HepG2 (cell line): ENCODE results near the gene GALC. TPM values are rescaled to one million over a fixed set of nuclear protein-coding genes. Genes with fewer than 3 reads are reported as not detected.

ENCODE experiments used
- ATAC-seq: fragments of 200-7000 bp; cut with Tn5 transposase; 3 replicates; pipeline ENCODE4 v1.9.1; 2020; ENCODE audit warnings: mild to moderate bottlenecking, moderate library complexity
- BruUV-seq: library from RNA; stranded (reverse); fragments of 400-500 nt; replicated peaks from 2 replicates; lab custom pipeline; 2021; lab: Mats Ljungman, UMichigan
- CTCF ChIA-PET: fragments of 300-600 bp; formaldehyde crosslinking; extraction: SDS; loops from one replicate; lab custom pipeline; 2021; ENCODE audit warnings: low total read pairs, inconsistent platforms, low intra/inter-chr PET ratio; lab: Yijun Ruan, JAX
- POLR2A ChIA-PET: fragments of 350-600 bp; sonication (Branson Sonifier 250); formaldehyde crosslinking; loops from one replicate; lab custom pipeline; 2020; ENCODE audit warnings: antibody characterized with exemption, inconsistent platforms; lab: Yijun Ruan, JAX
- DNase-seq: peaks from one replicate; pipeline ENCODE4 v3.0.0-alpha.2; 2015; ENCODE audit warnings: low spot score
- FAIRE-seq: peaks from 3 replicates; lab custom pipeline; 2011; peaks lifted over from hg19 to GRCh38; lab: Jason Lieb, UNC
- H2AFZ ChIP-seq: one replicate; pipeline ENCODE4 v1.6.1; 2011; ENCODE audit warnings: low read length, inconsistent platforms
- H3K27ac ChIP-seq: fragments of 300-600 bp; 3 replicates; pipeline ENCODE4 v1.8.0; 2011; ENCODE audit warnings: mixed run types, mild to moderate bottlenecking, mixed read lengths, low read length, inconsistent platforms; ENCODE audit not compliant: insufficient read depth; ENCODE audit errors: extremely low read length
- H3K27me3 ChIP-seq, 2 experiments: fragments of 200-600 bp in 1 of 2; 2 replicates in 1 of 2; 3 replicates in 1 of 2; pipeline versions ENCODE4 v1.6.0 to v1.8.0; 2011; ENCODE audit warnings: low read length in 2 of 2, mild to moderate bottlenecking in 2 of 2, moderate library complexity in 2 of 2, inconsistent platforms in 1 of 2; ENCODE audit not compliant: insufficient read depth in 2 of 2, control insufficient read depth in 1 of 2
- H3K36me3 ChIP-seq, 2 experiments: fragments of 200-600 bp in 1 of 2; replicated peaks in 1 of 2; 2 replicates in 1 of 2; 3 replicates in 1 of 2; pipeline versions ENCODE4 v1.5.1 to v1.8.0; 2011; ENCODE audit warnings: low read length in 2 of 2, inconsistent platforms in 1 of 2; ENCODE audit not compliant: insufficient read depth in 2 of 2, control insufficient read depth in 1 of 2
- H3K4me1 ChIP-seq: 2 replicates; pipeline ENCODE4 v1.5.1; 2012; ENCODE audit warnings: low read length, inconsistent platforms; ENCODE audit not compliant: insufficient read depth
- H3K4me2 ChIP-seq: 2 replicates; pipeline ENCODE4 v1.6.0; 2011; ENCODE audit warnings: low read depth, low read length, inconsistent platforms
- H3K4me3 ChIP-seq, 3 experiments: fragments of 200-600 bp in 1 of 3; sonication (generic), shearing (Covaris generic) in 1 of 3; replicated peaks in 1 of 3; 2 replicates each; pipeline ENCODE4 v1.5.1; 2011 to 2016; ENCODE audit warnings: low read length in 3 of 3, inconsistent platforms in 2 of 3, low read depth in 2 of 3, mild to moderate bottlenecking in 2 of 3, control low read depth in 1 of 3, mixed read lengths in 1 of 3; ENCODE audit not compliant: insufficient read depth in 1 of 3
- H3K79me2 ChIP-seq: one replicate; pipeline ENCODE4 v1.6.1; 2011; ENCODE audit warnings: low read length, inconsistent platforms; ENCODE audit not compliant: insufficient read depth
- H3K9ac ChIP-seq: 2 replicates; pipeline ENCODE4 v1.6.0; 2011; ENCODE audit warnings: mild to moderate bottlenecking, low read depth, low read length, inconsistent platforms; ENCODE audit not compliant: insufficient read depth
- H3K9me3 ChIP-seq: 2 replicates; pipeline ENCODE4 v1.5.1; 2012; ENCODE audit warnings: mild to moderate bottlenecking, low read length
- H4K20me1 ChIP-seq: 2 replicates; pipeline ENCODE4 v1.6.0; 2011; ENCODE audit warnings: inconsistent platforms, mild to moderate bottlenecking, low read length, moderate library complexity; ENCODE audit not compliant: insufficient read depth
- BHLHE40 ChIP-seq: IDR thresholded peaks from 2 replicates; pipeline ENCODE4 v1.6.1; 2011; ENCODE audit warnings: low read length, improper control_type of control experiment
- JUND ChIP-seq: sonication (generic); formaldehyde crosslinking; IDR thresholded peaks from 2 replicates; pipeline ENCODE4 v1.8.0; 2022; ENCODE audit warnings: mild to moderate bottlenecking, missing genetic modification reagents
- MED13 ChIP-seq: sonication (generic); formaldehyde crosslinking; IDR thresholded peaks from 2 replicates; pipeline ENCODE4 v1.5.0; 2020; ENCODE audit warnings: missing genetic modification reagents
- NCOR1 ChIP-seq: fragments of 200-600 bp; sonication (generic); IDR thresholded peaks from 2 replicates; pipeline ENCODE4 v1.7.0; 2017; ENCODE audit warnings: antibody characterized with exemption, low read length, borderline replicate concordance
- RBFOX2 ChIP-seq: fragments of 200-400 bp; formaldehyde crosslinking; IDR thresholded peaks from 2 replicates; pipeline ENCODE4 v1.6.1; 2017; ENCODE audit warnings: low read depth, mild to moderate bottlenecking, low read length
- SMAD9 ChIP-seq: sonication (generic); formaldehyde crosslinking; IDR thresholded peaks from 2 replicates; pipeline ENCODE4 v1.5.1; 2020; ENCODE audit warnings: mild to moderate bottlenecking, missing genetic modification reagents
- SOX6 ChIP-seq, 2 experiments: fragments of 450-650 bp in 1 of 2; sonication (generic) in 1 of 2; formaldehyde crosslinking in 1 of 2; IDR thresholded peaks; 2 replicates each; pipeline versions ENCODE4 v1.4.0 to v1.6.1; 2017 to 2020; ENCODE audit warnings: antibody characterized with exemption in 1 of 2, mild to moderate bottlenecking in 1 of 2, missing genetic modification reagents in 1 of 2
- ZFP90 ChIP-seq: sonication (generic); formaldehyde crosslinking; IDR thresholded peaks from 2 replicates; pipeline ENCODE4 v1.8.0; 2022; ENCODE audit warnings: missing genetic modification reagents, mild to moderate bottlenecking, inconsistent platforms, borderline replicate concordance
- ZNF263 ChIP-seq: sonication (generic); formaldehyde crosslinking; IDR thresholded peaks from 2 replicates; pipeline ENCODE4 v1.4.0; 2020; ENCODE audit warnings: missing genetic modification reagents
- ZNF274 ChIP-seq: sonication (generic); formaldehyde crosslinking; IDR thresholded peaks from 2 replicates; pipeline ENCODE4 v1.5.1; 2020; ENCODE audit warnings: mild to moderate bottlenecking, missing genetic modification reagents
- ZNF331 ChIP-seq: sonication (generic); formaldehyde crosslinking; IDR thresholded peaks from 2 replicates; pipeline ENCODE4 v1.4.0; 2020; ENCODE audit warnings: missing genetic modification reagents
- ZNF337 ChIP-seq: sonication (generic); formaldehyde crosslinking; IDR thresholded peaks from 2 replicates; pipeline ENCODE4 v1.5.1; 2020; ENCODE audit warnings: missing genetic modification reagents, low read depth, mild to moderate bottlenecking, borderline replicate concordance
- WGBS: methylation state at CpG from one replicate; pipeline ENCODE4 v1.1.6; 2017; ENCODE audit warnings: low lambda C conversion rate; 5-methylcytosine and 5-hydroxymethylcytosine counted together
- in situ Hi-C: cut with HindIII; loops from 2 replicates; pipeline ENCODE4 v1.10.0; 2017; ENCODE audit warnings: low pct_unique_long_range_greater_than_20kb; ENCODE audit not compliant: extremely low pct_ligation_motif_present
- intact Hi-C: fragments of 100-400 bp; cut with micrococcal nuclease; formaldehyde crosslinking; loops from one replicate; pipeline ENCODE4 v1.10.0; 2022; ENCODE audit not compliant: unreplicated experiment
- polyA plus RNA-seq, 8 experiments: library from polyadenylated mRNA; depleted of rRNA in 3 of 8; stranded (reverse) in 7 of 8; unstranded in 1 of 8; fragments of >200 nt; fragmentation: Illumina TruSeq in 4 of 8; extraction: Trizol in 4 of 8; gene quantifications; 2 replicates each; pipeline versions ENCODE4 v1.2.1 to v1.2.3, GENCODE V29; 2011 to 2016; ENCODE audit warnings: low read depth in 4 of 8, missing spikeins in 1 of 8, mixed read lengths in 1 of 8; ENCODE audit not compliant: insufficient read depth in 1 of 8
- total RNA-seq, 5 experiments: library from RNA; depleted of rRNA; stranded (reverse); fragments of >200 nt; fragmentation: Illumina TruSeq; extraction: Trizol; gene quantifications; 2 replicates each; pipeline ENCODE4 v1.2.3, GENCODE V29; 2016; ENCODE audit warnings: low read depth in 1 of 5
- TF ChIP-seq, protein P1 (sequence below): sonication (generic); formaldehyde crosslinking; IDR thresholded peaks from 2 replicates; pipeline ENCODE4 v1.4.0; 2020; ENCODE audit warnings: mild to moderate bottlenecking, low read depth, missing genetic modification reagents
- TF ChIP-seq, protein P2 (sequence below): sonication (generic); formaldehyde crosslinking; IDR thresholded peaks from 2 replicates; pipeline ENCODE4 v1.8.1; 2023; ENCODE audit warnings: mild to moderate bottlenecking, missing genetic modification reagents
- TF ChIP-seq, protein P3 (sequence below): sonication (generic); formaldehyde crosslinking; IDR thresholded peaks from 2 replicates; pipeline ENCODE4 v1.4.0; 2020; ENCODE audit warnings: mild to moderate bottlenecking, missing genetic modification reagents
- TF ChIP-seq, protein P4 (sequence below): sonication (generic); formaldehyde crosslinking; IDR thresholded peaks from 2 replicates; pipeline ENCODE4 v1.8.1; 2023; ENCODE audit warnings: mild to moderate bottlenecking, moderate library complexity, missing genetic modification reagents
- TF ChIP-seq, protein P5 (sequence below): sonication (generic); formaldehyde crosslinking; IDR thresholded peaks from 2 replicates; pipeline ENCODE4 v1.4.0; 2020; ENCODE audit warnings: missing genetic modification reagents, low read depth, mild to moderate bottlenecking, borderline replicate concordance

Gene GALC
- total and polyA plus RNA-seq, 2 of the 13 experiments (the other 11 are each of a cell fraction or from before 2014, with no cell fraction given): not detected

DNA sequence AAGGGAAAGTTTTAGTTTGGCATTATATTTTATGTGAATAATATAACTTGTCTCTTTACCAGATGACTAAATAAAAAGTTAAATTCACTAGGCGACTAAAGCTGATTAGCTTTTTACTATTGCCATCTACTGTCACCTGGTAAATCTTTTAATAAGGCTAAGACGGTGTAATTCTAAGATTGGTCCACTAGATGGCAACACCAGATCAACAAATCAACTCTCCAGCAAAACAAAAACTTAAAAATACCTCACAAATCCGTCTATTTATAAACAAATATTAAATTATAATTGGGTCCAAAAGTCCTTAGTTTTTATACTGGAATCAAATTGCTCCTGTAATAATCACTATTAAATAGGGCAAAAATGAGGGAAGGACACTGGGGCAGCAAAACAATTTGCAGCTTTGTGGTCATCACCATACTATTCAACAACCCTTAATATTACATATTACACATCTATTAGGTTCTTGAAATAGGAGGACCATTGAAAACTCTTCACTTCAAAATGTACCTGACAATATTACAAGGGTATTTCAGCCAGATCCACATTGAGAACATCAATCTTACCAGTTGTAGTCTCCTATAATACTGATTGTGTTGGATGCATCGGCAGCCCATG lies 47.9 kb downstream of the GALC start (continued):
- TF ChIP-seq NCOR1 (no peak), RBFOX2 (no peak), MED13 (no peak)
- TF ChIP-seq, protein P1, sequence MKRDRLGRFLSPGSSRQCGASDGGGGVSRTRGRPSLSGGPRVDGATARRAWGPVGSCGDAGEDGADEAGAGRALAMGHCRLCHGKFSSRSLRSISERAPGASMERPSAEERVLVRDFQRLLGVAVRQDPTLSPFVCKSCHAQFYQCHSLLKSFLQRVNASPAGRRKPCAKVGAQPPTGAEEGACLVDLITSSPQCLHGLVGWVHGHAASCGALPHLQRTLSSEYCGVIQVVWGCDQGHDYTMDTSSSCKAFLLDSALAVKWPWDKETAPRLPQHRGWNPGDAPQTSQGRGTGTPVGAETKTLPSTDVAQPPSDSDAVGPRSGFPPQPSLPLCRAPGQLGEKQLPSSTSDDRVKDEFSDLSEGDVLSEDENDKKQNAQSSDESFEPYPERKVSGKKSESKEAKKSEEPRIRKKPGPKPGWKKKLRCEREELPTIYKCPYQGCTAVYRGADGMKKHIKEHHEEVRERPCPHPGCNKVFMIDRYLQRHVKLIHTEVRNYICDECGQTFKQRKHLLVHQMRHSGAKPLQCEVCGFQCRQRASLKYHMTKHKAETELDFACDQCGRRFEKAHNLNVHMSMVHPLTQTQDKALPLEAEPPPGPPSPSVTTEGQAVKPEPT (CRISPR knock-in tag): no peak

DNA sequence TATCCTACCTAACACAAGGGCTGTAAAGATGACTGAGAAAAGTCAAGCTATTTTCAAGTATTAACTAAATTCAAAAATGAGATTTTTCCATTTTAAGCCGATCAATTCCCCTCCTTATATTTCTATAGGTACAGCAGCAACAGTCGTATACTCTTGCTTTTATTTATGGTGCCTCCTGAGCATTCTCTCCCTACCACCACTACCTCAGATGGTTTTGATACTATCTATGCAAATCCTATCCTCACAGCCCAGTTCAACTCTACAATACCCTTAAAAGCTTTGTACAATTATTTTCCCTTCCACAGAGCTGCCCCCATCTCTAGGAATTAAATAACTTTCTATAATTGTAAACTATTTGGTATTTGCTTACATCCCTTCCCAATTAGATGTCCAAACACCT lies 52.1 kb downstream of the GALC start:
- DNase-seq: no peak
- no peaks in the 10 kb centered on the region for H3K4me1 ChIP-seq
- no peaks in the 10 kb centered on the region for H3K36me3 ChIP-seq
- no peak for FAIRE-seq
- H3K4me2 ChIP-seq: no peak overlapping the region
- H3K9me3 ChIP-seq: no peaks in the 10 kb centered on the region
- 6% methylated on average over 2 of the region's 2 CpGs for WGBS
- no peaks in the 10 kb centered on the region for H3K27me3 ChIP-seq
- no peaks in the 10 kb centered on the region for H3K79me2 ChIP-seq
- BruUV-seq: no TSS peak
- ATAC-seq: no peak
- ChIA-PET POLR2A (no interaction called here), CTCF (no interaction called here)
- H4K20me1 ChIP-seq: no peaks in the 10 kb centered on the region
- H2AFZ ChIP-seq: no peak overlapping the region
- H3K9ac ChIP-seq: no peak overlapping the region
- H3K4me3 ChIP-seq: no peak overlapping the region
- intact Hi-C loops: no loop called here
- in situ Hi-C loops: loop anchor here (10.0 kb wide), 1 partner anchor 224 kb away; no protein-coding TSS in a partner anchor
- no peak overlapping the region for H3K27ac ChIP-seq
- TF ChIP-seq, protein P2, sequence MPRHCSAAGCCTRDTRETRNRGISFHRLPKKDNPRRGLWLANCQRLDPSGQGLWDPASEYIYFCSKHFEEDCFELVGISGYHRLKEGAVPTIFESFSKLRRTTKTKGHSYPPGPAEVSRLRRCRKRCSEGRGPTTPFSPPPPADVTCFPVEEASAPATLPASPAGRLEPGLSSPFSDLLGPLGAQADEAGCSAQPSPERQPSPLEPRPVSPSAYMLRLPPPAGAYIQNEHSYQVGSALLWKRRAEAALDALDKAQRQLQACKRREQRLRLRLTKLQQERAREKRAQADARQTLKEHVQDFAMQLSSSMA (CRISPR knock-in tag): no peak
- TF ChIP-seq, protein P3, sequence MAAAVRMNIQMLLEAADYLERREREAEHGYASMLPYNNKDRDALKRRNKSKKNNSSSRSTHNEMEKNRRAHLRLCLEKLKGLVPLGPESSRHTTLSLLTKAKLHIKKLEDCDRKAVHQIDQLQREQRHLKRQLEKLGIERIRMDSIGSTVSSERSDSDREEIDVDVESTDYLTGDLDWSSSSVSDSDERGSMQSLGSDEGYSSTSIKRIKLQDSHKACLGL: no peak
- TF ChIP-seq SOX6 (IDR thresholded peaks at IDR 0.05): no peak
- no peak for TF ChIP-seq SOX6 (CRISPR knock-in tag; IDR thresholded peaks at IDR 0.05)
- no peak for TF ChIP-seq ZNF263 (CRISPR knock-in tag)
- TF ChIP-seq, protein P4, sequence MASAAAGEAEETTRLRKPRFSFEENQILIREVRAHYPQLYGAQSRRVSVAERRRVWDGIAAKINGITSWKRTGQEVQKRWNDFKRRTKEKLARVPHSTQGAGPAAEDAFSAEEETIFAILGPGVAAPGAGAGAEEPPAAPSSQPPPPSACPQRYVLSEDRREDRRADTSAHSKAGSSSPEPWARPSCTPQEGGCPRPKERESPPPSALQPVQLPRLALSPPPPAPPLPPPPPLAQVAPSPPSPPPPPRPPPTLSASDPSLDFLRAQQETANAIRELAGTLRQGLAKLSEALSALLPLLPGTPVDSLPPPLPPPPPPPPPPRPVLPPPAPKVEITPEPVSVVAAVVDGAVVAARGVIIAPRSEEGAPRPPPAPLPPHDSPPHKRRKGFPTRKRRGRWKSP (CRISPR knock-in tag): no peak
- no peak for TF ChIP-seq ZNF274 (CRISPR knock-in tag)
- no peak for TF ChIP-seq ZNF331 (CRISPR knock-in tag)
- no peak for TF ChIP-seq SMAD9 (CRISPR knock-in tag)
- TF ChIP-seq ZNF337 (CRISPR knock-in tag): no peak
- no peak for TF ChIP-seq ZFP90 (CRISPR knock-in tag)
- TF ChIP-seq BHLHE40: no peak
- no peak for TF ChIP-seq JUND (CRISPR knock-in tag)
- TF ChIP-seq, protein P5, sequence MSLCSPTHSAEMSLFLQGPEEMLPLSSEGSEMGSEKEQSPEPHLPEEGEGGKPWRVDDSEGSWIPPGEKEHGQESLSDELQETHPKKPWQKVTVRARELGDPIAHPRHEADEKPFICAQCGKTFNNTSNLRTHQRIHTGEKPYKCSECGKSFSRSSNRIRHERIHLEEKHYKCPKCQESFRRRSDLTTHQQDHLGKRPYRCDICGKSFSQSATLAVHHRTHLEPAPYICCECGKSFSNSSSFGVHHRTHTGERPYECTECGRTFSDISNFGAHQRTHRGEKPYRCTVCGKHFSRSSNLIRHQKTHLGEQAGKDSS: no peak
